ENCODE results near the gene CEP131.

The CEP131 gene

GRCh38 chr17:81234940-81235821 is 12.4 kb upstream of the CEP131 start:
- no peak for TF ChIP-seq POLR2AphosphoS5 (IDR thresholded peaks at IDR 0.05; ENCODE audit: low read depth, low read length)
- no peak for TF ChIP-seq TAF1 (IDR thresholded peaks at IDR 0.05; ENCODE audit: borderline replicate concordance, insufficient read depth, low read length)
- TF ChIP-seq SIN3A (IDR thresholded peaks at IDR 0.05; ENCODE audit: borderline replicate concordance, insufficient read depth, low read length), result no peak
- TF ChIP-seq FOXP2 (optimal IDR thresholded peaks at IDR 0.05; ENCODE audit: borderline replicate concordance, extremely low read depth, extremely low read length, insufficient read depth), result no peak
- TF ChIP-seq, protein P1, sequence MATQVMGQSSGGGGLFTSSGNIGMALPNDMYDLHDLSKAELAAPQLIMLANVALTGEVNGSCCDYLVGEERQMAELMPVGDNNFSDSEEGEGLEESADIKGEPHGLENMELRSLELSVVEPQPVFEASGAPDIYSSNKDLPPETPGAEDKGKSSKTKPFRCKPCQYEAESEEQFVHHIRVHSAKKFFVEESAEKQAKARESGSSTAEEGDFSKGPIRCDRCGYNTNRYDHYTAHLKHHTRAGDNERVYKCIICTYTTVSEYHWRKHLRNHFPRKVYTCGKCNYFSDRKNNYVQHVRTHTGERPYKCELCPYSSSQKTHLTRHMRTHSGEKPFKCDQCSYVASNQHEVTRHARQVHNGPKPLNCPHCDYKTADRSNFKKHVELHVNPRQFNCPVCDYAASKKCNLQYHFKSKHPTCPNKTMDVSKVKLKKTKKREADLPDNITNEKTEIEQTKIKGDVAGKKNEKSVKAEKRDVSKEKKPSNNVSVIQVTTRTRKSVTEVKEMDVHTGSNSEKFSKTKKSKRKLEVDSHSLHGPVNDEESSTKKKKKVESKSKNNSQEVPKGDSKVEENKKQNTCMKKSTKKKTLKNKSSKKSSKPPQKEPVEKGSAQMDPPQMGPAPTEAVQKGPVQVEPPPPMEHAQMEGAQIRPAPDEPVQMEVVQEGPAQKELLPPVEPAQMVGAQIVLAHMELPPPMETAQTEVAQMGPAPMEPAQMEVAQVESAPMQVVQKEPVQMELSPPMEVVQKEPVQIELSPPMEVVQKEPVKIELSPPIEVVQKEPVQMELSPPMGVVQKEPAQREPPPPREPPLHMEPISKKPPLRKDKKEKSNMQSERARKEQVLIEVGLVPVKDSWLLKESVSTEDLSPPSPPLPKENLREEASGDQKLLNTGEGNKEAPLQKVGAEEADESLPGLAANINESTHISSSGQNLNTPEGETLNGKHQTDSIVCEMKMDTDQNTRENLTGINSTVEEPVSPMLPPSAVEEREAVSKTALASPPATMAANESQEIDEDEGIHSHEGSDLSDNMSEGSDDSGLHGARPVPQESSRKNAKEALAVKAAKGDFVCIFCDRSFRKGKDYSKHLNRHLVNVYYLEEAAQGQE (IDR thresholded peaks at IDR 0.05; ENCODE audit: insufficient read depth in 1 of 2, low read depth in 2 of 2, low read length in 2 of 2), result no peak

DNA sequence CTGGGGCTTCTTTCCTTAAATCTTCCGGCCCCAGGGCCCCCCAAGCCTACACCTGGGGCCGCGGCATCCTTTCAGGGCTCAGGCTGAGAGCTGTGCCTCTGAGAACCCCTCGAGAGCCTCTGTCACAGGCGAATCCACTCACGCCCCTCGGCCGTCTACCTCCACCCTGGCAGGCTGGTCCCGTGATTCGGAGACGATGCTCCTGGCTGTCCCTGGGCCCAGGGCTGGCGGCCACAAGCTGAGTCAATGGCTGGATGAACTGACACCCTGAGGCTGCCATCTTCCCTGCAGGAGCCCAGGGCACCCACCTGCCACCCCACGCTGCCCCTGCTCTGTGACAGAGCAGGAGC is 11.7 kb upstream of the CEP131 start:
- TF ChIP-seq SIN3A (IDR thresholded peaks at IDR 0.05; ENCODE audit: borderline replicate concordance, insufficient read depth, low read length) (no peak), FOXP2 (optimal IDR thresholded peaks at IDR 0.05; ENCODE audit: borderline replicate concordance, extremely low read depth, extremely low read length, insufficient read depth) (no peak), POLR2AphosphoS5 (IDR thresholded peaks at IDR 0.05; ENCODE audit: low read depth, low read length) (no peak), TAF1 (IDR thresholded peaks at IDR 0.05; ENCODE audit: borderline replicate concordance, insufficient read depth, low read length) (no peak)
- TF ChIP-seq, protein P1 (IDR thresholded peaks at IDR 0.05; ENCODE audit: insufficient read depth in 1 of 2, low read depth in 2 of 2, low read length in 2 of 2), result no peak

DNA sequence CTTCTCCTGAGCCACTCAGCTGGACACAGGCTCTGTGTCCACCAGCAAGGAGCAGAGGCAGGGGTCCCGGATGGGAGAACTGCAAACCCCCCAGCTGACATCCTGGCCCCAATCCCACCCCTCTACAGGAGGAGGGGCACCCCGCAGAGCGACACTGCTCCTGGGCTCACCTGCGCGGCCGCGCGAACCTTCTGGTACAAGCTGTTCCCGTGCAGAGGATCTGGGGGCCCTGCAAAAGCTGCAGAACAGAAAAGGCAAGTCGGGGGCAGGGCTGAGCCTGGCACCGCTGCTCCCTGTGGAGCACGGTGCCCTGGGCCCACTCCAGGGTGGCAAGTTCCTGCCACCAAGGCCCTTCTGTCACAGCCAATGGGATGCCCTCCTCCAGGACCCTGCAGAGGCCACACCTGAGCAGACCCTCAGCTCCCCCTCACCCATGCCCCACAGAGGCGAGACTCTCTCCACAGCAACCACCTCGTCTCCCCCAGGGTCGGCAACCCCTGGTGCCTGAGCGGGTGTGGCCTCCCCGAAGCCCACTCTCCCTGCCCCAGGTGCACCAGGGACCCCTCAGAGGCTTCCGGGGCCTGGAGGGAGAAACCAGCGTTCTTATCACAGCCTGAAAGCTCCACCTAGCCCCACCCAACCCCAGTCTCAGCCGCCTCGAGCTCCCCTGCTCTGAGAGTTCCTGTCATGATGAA is 11.2 kb upstream of the CEP131 start:
- no peak for TF ChIP-seq SIN3A (IDR thresholded peaks at IDR 0.05; ENCODE audit: borderline replicate concordance, insufficient read depth, low read length)
- TF ChIP-seq, protein P1 (IDR thresholded peaks at IDR 0.05; ENCODE audit: insufficient read depth in 1 of 2, low read depth in 2 of 2, low read length in 2 of 2), result no peak
- TF ChIP-seq TAF1 (IDR thresholded peaks at IDR 0.05; ENCODE audit: borderline replicate concordance, insufficient read depth, low read length), result no peak
- TF ChIP-seq FOXP2 (optimal IDR thresholded peaks at IDR 0.05; ENCODE audit: borderline replicate concordance, extremely low read depth, extremely low read length, insufficient read depth), result no peak
- no peak for TF ChIP-seq POLR2AphosphoS5 (IDR thresholded peaks at IDR 0.05; ENCODE audit: low read depth, low read length)

DNA sequence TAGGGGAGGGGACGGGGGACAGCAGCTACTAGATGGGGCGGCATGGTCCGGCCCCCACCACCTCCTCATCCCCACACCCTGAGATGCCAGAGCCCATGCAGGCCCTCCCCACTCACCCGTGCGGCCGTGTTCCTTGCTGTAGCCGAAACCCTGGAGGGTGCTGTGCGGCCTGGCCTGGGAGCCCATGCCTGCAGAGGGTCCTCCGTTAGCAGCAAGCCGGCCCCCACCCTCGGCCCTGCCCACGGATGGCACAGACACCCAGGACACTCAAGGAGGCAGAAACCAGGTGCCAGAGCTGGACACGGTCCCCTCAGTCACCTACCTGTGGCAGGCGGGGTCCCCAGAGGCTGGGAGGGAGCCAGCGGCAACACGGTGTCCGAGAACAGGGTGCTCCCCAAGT is 10.6 kb upstream of the CEP131 start:
- TF ChIP-seq, protein P1 (IDR thresholded peaks at IDR 0.05; ENCODE audit: insufficient read depth in 1 of 2, low read depth in 2 of 2, low read length in 2 of 2), result no peak
- TF ChIP-seq FOXP2 (optimal IDR thresholded peaks at IDR 0.05; ENCODE audit: borderline replicate concordance, extremely low read depth, extremely low read length, insufficient read depth) (no peak), SIN3A (IDR thresholded peaks at IDR 0.05; ENCODE audit: borderline replicate concordance, insufficient read depth, low read length) (no peak), TAF1 (IDR thresholded peaks at IDR 0.05; ENCODE audit: borderline replicate concordance, insufficient read depth, low read length) (no peak), POLR2AphosphoS5 (IDR thresholded peaks at IDR 0.05; ENCODE audit: low read depth, low read length) (no peak)

All from PFSK-1 (cell line).